GM12872 (cell line): ENCODE data around the gene GXYLT2.

Experiments
- TF ChIP-seq, protein P1 (sequence below): IDR thresholded peaks from 3 replicates; pipeline ENCODE4 v1.5.1; 2011; ENCODE audit warnings: low read depth, mild to moderate bottlenecking, low read length, moderate library complexity; ENCODE audit not compliant: insufficient read depth

The GXYLT2 gene

DNA sequence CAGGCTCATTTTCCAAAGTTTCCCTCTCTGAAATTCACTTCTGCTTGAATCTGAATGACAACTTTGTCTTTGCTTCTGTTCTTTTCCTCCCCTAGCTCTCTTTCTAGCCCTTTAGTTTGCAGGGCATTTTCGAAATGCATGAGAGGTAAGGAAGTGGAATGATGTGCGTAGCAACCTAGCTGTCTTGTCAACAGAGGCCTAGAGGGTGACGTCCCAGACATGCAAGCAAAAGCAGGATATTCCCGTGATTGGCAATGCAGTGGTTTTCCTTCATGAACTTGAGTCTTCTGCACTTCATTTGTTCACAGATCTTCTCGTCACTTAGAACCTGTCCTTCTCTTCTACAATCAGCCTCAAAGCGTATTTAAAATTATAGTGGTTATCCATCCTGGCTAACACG is 56.9 kb downstream of the GXYLT2 start:
- TF ChIP-seq, protein P1, sequence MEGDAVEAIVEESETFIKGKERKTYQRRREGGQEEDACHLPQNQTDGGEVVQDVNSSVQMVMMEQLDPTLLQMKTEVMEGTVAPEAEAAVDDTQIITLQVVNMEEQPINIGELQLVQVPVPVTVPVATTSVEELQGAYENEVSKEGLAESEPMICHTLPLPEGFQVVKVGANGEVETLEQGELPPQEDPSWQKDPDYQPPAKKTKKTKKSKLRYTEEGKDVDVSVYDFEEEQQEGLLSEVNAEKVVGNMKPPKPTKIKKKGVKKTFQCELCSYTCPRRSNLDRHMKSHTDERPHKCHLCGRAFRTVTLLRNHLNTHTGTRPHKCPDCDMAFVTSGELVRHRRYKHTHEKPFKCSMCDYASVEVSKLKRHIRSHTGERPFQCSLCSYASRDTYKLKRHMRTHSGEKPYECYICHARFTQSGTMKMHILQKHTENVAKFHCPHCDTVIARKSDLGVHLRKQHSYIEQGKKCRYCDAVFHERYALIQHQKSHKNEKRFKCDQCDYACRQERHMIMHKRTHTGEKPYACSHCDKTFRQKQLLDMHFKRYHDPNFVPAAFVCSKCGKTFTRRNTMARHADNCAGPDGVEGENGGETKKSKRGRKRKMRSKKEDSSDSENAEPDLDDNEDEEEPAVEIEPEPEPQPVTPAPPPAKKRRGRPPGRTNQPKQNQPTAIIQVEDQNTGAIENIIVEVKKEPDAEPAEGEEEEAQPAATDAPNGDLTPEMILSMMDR = no peak

DNA sequence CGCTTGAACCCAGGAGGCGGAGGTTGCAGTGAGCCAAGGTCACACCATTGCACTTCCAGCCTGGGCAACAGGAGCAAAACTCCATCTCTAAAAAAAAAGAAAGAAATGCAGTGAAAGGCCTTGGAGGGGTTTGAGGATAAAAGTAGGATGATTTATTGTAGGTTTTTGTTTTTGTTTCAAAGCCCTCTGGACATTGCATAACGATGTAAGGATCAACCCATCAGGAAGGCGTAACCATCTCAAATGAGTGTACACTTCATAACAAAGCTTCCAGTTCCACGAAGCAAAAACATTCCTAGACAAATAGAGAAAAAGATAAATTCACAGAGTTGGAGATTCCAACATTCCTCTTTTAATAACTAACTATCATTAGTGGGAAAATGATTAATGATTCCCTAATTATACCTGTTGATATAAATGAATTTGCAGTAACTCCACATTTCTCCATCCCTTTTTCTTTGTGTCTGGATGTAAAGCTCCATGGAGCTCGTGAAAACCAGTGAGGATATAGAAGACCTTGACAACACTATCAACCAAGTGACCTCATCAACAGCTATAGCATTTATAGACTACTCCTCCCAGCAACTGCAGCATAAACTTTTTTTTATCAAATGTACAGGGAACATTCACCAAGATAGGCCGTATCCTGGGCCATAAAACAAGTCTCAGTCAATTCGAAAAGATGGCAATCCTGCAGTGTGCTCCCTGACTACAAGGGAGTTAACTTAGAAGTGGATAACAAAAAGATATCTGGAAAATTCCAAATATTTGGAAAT is 60.1 kb downstream of the GXYLT2 start:
- TF ChIP-seq, protein P1 = no peak

DNA sequence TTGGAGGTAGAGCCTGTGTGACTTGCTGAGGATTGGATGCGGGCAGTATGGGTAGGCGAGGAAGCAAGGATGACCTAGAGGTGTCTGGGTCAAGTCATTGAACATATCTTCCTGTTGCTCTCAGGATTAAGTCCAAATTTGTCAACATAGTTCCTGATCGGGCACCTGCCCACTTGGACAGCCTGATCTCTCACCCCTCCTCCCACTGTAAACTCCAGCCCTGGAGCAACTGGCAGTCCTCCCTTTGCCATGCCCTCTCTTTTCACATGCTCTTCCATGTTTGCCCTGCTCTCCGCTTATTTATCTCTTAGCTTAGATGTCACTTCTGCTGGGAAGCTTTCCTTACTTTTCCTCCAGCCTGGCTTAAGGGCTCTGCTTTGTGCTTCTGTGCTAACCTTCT is 61.2 kb downstream of the GXYLT2 start:
- TF ChIP-seq, protein P1 = no peak

DNA sequence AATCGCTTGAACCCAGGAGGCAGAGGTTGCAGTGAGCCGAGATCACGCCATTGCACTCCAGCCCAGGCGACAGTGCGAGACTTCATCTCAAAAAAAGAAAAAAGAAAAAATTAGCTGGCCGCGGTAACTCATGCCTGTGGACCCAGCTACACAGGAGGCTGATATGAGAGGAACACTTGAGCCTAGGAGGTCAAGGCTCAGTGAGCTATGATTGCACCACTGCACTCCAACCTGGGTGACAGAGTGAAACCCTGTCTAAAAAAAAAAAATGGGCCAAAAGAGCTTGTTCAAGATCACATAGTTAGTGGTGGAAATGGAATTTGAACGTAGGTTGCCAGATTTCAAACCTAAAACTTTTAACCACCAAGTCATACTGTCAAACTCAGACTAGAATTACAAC is 62.5 kb downstream of the GXYLT2 start:
- TF ChIP-seq, protein P1 = no peak

DNA sequence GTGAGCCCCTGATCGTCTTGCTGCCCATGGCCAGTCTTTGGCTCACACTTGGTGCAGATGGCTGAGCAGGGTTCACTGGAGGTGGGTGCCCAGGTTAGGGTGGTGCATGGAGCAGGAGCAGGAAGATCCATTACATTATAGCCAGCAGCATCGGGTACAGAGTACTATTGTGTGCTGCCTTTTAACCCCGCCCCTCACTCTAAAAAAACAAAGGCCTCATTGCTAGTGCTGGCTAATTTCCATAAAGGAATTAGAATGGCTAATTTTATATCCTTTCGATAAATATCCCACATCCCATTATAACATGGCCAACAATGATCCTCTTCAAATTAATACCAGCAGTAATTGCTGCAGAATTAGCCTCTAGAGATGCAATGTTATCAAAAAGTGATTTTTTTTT is 63.0 kb downstream of the GXYLT2 start:
- TF ChIP-seq, protein P1 = no peak

DNA sequence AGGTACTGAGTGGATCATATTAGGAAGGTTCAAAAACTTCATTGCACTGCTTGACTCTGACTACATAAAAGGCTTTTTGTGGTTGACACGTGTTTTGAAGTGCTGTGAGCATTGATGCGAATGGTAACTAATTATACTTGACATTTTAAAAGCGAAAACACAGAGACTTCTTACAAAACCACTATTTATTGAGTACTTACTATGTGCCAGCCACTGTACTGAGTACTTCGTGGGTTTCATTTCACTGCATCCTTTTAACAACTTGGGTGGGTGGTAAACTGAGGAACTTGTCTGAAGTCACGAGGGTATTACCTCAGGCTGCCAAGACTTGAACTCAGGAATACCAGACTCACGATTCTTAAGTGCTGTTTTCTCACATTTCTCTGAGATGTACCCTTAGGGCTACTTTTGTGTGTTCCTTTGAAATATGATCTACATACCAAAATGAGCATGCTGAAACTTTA is 63.4 kb downstream of the GXYLT2 start:
- TF ChIP-seq, protein P1 = no peak

DNA sequence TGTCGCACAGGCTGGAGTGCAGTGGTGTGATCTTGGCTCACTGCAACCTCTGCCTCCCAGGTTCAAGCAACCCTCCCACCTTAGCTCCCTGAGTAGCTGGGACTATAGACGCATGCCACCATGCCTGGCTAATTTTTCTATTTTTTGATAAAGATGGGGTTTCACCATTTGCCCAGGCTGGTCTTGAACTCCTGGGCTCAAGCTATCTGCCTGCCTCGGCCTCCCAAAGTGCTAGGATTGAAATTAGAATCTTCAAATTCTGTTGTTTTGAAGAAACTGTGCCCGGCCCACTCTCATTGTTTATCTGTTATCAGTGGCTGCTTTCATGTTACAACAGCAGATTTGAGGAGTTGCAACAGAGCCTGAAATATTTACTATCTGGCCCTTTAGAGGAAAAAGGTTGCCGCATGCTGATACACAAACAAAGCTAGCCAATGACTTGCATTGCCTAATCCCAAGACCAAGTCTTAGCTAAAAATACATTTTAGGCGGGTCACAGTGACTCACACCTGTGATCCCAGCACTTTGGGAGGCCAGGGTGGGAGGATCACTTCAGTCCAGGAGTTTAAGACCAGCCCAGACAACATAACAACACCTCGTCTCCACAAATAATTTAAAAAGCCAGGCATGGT is 65.6 kb downstream of the GXYLT2 start:
- TF ChIP-seq, protein P1 = no peak
